Measurements from ENCODE around the gene DAPK1.

The DAPK1 gene

DNA sequence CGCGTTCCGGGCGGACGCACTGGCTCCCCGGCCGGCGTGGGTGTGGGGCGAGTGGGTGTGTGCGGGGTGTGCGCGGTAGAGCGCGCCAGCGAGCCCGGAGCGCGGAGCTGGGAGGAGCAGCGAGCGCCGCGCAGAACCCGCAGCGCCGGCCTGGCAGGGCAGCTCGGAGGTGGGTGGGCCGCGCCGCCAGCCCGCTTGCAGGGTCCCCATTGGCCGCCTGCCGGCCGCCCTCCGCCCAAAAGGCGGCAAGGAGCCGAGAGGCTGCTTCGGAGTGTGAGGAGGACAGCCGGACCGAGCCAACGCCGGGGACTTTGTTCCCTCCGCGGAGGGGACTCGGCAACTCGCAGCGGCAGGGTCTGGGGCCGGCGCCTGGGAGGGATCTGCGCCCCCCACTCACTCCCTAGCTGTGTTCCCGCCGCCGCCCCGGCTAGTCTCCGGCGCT lies at the start of gene DAPK1:
TSS of gene DAPK1 (plus strand) at position 264 of the 442 bp plus-strand sequence. CDS start 1,211 bp downstream, outside the sequence.
- DNase-seq (ENCODE audit: low spot score) = peak; percentile 89

DNA sequence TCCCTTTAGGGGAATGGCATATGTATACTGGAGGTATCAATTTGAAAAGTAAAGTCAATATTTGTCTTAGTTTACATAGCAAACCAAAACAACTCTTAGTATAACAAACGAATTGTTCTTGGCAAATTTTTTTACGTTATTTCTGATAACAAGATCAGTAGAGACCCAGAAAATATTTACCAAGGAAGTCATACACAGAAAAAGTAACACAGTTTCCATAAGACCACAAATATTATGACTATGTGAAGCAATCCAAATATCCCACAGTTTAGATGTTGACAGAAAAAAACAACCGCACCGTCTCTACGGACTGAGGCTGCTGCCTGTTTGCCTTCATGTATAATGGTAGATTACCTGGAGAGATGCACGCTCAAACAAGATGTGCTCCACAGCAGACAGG lies 46.5 kb upstream of the DAPK1 start:
- DNase-seq (ENCODE audit: low spot score) = no peak

GRCh38 chr9:87455407-87455806 lies 42.3 kb upstream of the DAPK1 start:
- DNase-seq (ENCODE audit: low spot score) = no peak

GRCh38 chr9:87461256-87461655 lies 36.4 kb upstream of the DAPK1 start:
- no peak for DNase-seq (ENCODE audit: low spot score)

DNA sequence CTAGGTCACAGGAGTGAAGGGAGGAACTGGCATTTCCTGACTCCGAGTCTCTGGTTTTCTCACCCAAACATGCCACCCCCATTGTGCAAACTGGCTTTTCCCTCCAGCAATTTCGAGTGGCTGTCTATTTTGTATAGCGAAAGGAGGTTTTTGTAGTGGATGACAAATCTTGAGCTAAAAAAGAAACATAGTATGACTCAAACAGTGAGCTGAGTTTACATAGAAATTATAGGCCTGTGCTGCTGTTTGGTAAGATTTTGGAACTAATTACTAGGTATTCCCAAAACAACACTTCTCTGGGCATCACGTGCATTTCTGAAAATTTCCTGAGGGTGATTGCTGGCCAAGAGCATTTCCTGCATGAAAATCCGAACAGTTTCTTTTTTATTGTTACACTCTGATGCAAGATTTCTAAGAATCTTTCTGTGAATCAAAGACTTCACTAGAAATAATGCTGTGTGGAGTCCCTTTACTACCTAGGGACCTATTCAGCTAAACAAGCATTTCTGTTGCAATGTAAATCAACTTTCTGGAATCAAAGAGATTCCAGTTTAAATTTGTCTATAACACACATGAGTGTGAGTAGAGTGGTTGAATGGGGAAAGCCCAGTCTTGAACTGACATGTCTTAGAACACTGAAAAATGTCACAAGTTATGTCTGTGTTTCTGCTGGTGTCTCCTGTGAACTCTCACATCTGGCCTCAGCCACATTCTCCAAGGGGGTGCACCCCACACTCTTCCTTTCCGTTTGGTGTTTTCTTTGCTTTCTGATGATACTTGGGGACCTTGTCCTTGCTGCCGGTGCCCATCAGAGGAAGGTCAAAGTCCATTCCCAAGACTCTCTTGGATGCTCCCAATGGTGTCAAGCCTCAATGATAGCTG lies 33.3 kb upstream of the DAPK1 start:
- no peak for DNase-seq (ENCODE audit: low spot score)

GRCh38 chr9:87464992-87465378 lies 32.7 kb upstream of the DAPK1 start:
- no peak for DNase-seq (ENCODE audit: low spot score)

DNA sequence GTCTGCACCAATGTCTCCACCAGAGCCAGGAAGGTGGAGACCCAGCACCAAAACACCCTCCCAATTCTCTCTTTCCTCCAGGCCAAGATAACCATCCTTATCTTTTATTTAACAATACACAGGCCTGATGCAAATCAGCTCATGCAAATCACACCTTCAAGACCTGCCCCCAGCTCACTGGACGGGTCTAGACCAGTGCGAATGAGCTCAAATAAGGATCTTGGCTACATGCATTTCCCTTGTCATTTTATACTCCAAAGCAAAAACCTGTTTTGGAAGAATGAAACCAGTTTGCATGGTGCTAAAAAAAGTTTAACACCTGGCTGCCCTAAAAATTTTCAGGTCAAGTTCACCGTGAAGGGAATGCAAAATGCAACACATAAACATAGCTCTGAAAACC lies 31.9 kb upstream of the DAPK1 start:
- no peak for DNase-seq (ENCODE audit: low spot score)

GRCh38 chr9:87467187-87467586 lies 30.5 kb upstream of the DAPK1 start:
- no peak for DNase-seq (ENCODE audit: low spot score)

GRCh38 chr9:87469793-87470465 lies 27.7 kb upstream of the DAPK1 start:
- no peak for DNase-seq (ENCODE audit: low spot score)

DNA sequence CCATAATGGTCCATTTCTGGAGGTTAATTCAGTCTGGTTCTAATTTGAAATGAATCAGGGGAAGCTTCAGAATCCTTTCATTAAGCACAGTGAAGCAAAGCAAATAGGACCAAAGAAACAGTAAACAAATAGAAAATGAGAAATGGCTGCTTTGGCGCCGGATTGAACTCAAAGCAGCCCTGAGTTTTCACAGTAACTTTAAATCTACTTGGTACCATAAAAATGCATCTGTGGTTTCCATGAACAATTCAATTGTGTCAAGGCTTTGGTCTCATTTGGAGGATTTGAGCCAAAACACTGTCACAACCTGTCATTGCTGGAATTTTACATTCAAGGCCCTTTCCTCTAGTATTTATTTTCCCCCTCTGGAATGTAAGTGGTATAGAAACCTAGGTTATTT lies 25.9 kb upstream of the DAPK1 start:
- no peak for DNase-seq (ENCODE audit: low spot score)

- DNase-seq (ENCODE audit: low spot score) = no peak
Measured at GRCh38 chr9:87475463-87475862, 22.2 kb upstream of the DAPK1 start.

GRCh38 chr9:87478226-87478992 lies 19.3 kb upstream of the DAPK1 start:
- no peak for DNase-seq (ENCODE audit: low spot score)

DNA sequence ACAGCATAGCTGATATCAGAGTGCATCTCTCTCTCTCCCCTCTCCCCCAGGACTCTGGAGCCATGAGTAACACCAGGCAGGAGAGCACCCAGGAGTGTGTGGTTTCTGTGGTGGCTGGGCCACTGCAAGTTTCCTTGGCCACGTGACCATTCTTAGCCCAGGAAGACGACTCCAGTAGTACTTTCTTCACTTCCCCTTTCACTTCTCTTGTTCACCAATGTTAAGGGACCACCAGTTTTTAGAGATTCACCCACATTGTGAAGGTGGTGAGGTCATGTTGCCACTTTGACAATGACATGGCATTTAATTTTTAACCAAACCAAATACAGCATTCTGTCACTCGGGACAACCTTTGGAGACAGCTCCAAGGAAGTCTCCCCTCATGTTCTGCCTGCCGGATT lies 17.9 kb upstream of the DAPK1 start:
- DNase-seq (ENCODE audit: low spot score) = peak; percentile 83

DNA sequence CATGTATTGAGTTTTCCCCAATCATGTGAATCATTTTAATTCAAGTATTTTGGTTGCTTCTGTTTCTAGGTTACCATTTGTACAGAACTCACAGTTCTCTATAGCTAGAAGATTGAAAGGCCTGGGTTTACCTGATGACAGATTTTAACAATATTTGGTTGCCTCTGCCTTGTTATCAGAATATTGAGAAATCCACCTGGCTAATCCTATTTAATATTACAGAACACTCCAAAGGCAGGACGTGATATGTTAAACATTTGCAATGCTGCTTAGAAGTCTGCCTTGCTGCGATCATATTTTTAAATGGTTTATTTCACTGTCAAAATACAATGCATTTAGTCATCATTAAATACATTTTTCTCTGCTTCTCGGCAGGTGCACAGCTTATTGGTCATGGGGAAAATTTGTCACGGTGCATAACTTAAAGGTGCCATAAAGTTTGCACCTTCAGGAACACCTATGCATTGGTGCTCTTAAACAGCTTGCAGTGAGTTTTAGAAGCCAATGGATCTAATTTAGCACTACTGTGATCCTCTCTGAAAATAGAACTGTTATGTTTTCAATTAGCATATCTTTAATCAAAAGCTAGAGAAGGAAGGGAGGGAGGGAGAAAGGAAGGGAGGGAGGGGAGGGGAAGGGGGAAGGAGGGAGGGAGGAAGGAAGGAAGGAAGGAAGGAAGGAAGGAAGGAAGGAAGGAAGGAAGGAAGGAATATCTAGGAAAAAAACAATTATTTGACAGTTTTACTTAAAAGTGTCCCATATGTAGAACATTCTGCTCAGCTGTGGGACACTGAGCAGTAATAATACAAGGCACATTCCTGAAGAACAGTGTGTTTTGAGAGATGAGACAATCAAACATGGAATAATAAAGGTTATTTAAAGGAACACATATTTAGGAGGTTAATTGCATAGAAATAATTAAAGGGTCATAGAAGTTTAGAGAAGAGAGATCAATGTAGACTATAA lies 15.5 kb upstream of the DAPK1 start:
- no peak for DNase-seq (ENCODE audit: low spot score)

GRCh38 chr9:87490225-87490624 lies 7.4 kb upstream of the DAPK1 start:
- no peak for DNase-seq (ENCODE audit: low spot score)

- no peak for DNase-seq (ENCODE audit: low spot score)
Measured at GRCh38 chr9:87490907-87491306, 6.8 kb upstream of the DAPK1 start.

DNA sequence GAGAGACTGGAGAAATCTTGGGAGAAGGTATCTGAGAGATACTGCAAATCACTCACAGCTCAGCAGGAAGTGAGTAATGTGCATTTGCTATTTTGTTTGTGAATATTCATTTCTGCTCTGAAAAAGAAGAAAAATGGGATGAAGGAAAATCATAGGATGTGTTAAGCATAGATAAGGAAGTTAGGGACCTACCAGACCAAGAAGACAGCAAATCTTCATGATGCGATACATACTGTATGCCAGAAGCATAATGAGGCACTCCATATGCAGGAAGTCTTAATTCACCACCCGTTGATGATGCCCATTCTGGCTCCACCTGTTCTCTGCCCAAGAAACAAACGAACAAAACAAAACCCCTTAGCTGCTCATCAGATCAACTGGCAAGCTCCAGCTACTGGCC lies 6.1 kb upstream of the DAPK1 start:
- no peak for DNase-seq (ENCODE audit: low spot score)

DNA sequence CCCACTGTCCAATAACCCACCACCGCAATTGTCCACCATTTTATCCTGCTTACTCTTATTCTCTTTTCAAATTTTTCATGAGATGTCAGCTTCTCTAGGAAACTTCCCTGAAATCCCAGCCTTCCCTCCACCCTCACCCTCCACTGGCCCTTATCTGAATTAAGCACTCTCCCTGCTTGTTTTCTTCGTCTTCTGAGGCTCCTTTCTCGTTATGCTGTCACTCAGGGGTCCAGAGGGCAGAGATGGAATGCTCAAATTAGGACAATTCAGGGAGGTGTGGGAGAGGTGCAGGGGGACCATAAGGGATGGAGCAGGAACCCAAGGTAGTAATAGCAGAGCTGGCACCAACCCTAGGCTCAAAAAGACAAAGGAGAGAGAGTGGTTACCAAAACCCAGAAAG lies 5.0 kb upstream of the DAPK1 start:
- no peak for DNase-seq (ENCODE audit: low spot score)

- peak; percentile 73 for DNase-seq (ENCODE audit: low spot score)
Measured at GRCh38 chr9:87494970-87495471, 2.6 kb upstream of the DAPK1 start.

DNA sequence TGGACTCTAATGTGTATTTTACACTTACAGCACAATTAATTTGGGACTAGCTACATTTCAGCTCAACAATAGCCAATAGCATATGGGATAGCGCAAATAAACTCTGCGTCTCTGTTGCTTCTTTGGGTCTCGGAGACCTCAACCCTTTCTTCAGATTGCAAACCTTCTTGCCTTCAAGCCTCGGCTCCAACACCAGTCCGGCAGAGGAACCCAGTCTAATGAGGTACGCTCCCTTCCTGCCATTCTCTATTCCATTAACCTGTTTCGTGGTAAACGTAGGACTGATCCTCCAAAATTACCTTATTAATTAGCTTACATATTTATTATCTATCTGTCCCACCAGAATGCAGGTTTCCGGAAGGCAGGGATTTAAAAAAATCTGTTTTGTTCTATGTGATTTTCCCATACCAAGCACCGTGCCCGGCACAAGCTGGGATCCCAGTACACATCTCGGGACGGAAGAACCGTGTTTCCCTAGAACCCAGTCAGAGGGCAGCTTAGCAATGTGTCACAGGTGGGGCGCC lies 525 bp upstream of the DAPK1 start:
- DNase-seq (ENCODE audit: low spot score) = no peak
